MM.1S (cell line): ENCODE measurements around the gene MED14.

ENCODE experiments used
- DNase-seq: peaks from one replicate; pipeline ENCODE4 v3.0.0-alpha.2; 2015
- H2AFZ ChIP-seq: fragments of 300-600 bp; sonication (generic); 2 replicates; pipeline ENCODE4 v1.6.0; 2016; ENCODE audit warnings: antibody characterized with exemption, low read length
- H3F3A ChIP-seq: fragments of 300-600 bp; sonication (generic); 2 replicates; pipeline ENCODE4 v1.6.1; 2016; ENCODE audit warnings: mild to moderate bottlenecking, antibody characterized with exemption, low read length, moderate library complexity, mixed read lengths; ENCODE audit not compliant: insufficient read depth
- H3K27ac ChIP-seq: fragments of 300-600 bp; sonication (generic); 2 replicates; pipeline ENCODE4 v1.5.1; 2016; ENCODE audit warnings: mild to moderate bottlenecking, low read length
- H3K27me3 ChIP-seq: fragments of 300-600 bp; sonication (generic); replicated peaks from 2 replicates; pipeline ENCODE4 v1.6.0; 2016; ENCODE audit warnings: low read length; ENCODE audit not compliant: insufficient read depth
- H3K36me3 ChIP-seq: fragments of 300-600 bp; sonication (generic); replicated peaks from 2 replicates; pipeline ENCODE4 v1.6.1; 2016; ENCODE audit warnings: mild to moderate bottlenecking, low read length, mixed read lengths; ENCODE audit not compliant: insufficient read depth
- H3K4me1 ChIP-seq: fragments of 300-600 bp; sonication (generic); 2 replicates; pipeline ENCODE4 v1.6.1; 2016; ENCODE audit warnings: low read length, mixed read lengths
- H3K4me2 ChIP-seq: fragments of 300-600 bp; sonication (generic); 2 replicates; pipeline ENCODE4 v1.6.0; 2016; ENCODE audit warnings: low read depth, low read length
- H3K4me3 ChIP-seq: fragments of 300-600 bp; sonication (generic); 2 replicates; pipeline ENCODE4 v1.5.1; 2016; ENCODE audit warnings: low read length, mixed read lengths
- H3K79me2 ChIP-seq: fragments of 300-600 bp; sonication (generic); 2 replicates; pipeline ENCODE4 v1.6.1; 2016; ENCODE audit warnings: mixed run types, low read length, mixed read lengths
- H3K9ac ChIP-seq: fragments of 300-600 bp; sonication (generic); 2 replicates; pipeline ENCODE4 v1.6.1; 2016; ENCODE audit warnings: low read length, mixed read lengths
- H3K9me2 ChIP-seq: fragments of 300-600 bp; sonication (generic); replicated peaks from 2 replicates; pipeline ENCODE4 v1.6.1; 2016; ENCODE audit warnings: mild to moderate bottlenecking, low read length, mixed read lengths; ENCODE audit not compliant: insufficient read depth
- H3K9me3 ChIP-seq: fragments of 300-600 bp; sonication (generic); replicated peaks from 2 replicates; pipeline ENCODE4 v1.6.1; 2016; ENCODE audit warnings: mild to moderate bottlenecking, low read length, mixed read lengths; ENCODE audit not compliant: insufficient read depth
- H4K20me1 ChIP-seq: fragments of 300-600 bp; sonication (generic); 2 replicates; pipeline ENCODE4 v1.6.1; 2016; ENCODE audit warnings: mild to moderate bottlenecking, low read length, moderate library complexity, mixed read lengths; ENCODE audit not compliant: insufficient read depth
- EZH2 ChIP-seq: fragments of 300-600 bp; sonication (generic); optimal IDR thresholded peaks from 2 replicates; pipeline ENCODE3; 2017; ENCODE audit warnings: low read depth, mild to moderate bottlenecking, antibody characterized with exemption, low read length, mixed read lengths
- EZH2phosphoT487 ChIP-seq: fragments of 300-600 bp; sonication (generic); IDR thresholded peaks from 2 replicates; pipeline ENCODE4 v1.6.1; 2018; ENCODE audit warnings: antibody characterized with exemption, low read length
- TF ChIP-seq, protein P1 (sequence below): fragments of 300-600 bp; sonication (generic); IDR thresholded peaks from 2 replicates; pipeline ENCODE4 v1.5.1; 2016; ENCODE audit warnings: antibody characterized with exemption, low read length, mixed read lengths

MED14 gene

DNA sequence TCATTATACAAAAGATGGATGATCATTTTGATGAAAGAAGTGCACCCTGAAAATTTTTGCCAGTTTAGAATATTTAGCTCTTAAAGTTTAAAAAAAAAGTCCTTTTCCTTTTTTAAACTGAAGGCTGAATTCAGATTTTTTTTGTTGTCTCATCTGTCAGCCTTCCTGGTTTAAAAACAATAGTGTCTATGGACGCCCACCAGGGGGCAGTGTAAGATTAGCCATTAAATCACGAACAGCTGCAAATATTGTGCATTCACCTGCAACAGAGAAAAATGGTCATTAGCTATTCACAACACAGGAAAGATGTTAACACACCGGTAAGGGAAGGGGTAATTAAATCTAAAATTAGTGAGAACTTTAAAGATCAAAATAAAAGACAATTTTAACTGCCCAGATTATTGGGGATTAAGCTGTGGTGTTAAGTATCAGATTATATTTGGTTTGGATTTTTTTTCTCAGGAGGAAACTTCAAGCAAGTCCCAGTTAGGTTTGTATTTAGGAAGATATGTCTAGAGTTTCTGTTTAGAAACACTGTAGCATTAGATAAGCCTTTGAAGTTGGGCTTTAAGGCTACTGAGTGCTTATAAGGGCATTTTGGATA is 83.6 kb downstream of the MED14 start:
- H3K36me3 ChIP-seq, result 0 out of 2 replicates have a peak, but pooled peaks cover 5% of the 10 kb centered on the region

DNA sequence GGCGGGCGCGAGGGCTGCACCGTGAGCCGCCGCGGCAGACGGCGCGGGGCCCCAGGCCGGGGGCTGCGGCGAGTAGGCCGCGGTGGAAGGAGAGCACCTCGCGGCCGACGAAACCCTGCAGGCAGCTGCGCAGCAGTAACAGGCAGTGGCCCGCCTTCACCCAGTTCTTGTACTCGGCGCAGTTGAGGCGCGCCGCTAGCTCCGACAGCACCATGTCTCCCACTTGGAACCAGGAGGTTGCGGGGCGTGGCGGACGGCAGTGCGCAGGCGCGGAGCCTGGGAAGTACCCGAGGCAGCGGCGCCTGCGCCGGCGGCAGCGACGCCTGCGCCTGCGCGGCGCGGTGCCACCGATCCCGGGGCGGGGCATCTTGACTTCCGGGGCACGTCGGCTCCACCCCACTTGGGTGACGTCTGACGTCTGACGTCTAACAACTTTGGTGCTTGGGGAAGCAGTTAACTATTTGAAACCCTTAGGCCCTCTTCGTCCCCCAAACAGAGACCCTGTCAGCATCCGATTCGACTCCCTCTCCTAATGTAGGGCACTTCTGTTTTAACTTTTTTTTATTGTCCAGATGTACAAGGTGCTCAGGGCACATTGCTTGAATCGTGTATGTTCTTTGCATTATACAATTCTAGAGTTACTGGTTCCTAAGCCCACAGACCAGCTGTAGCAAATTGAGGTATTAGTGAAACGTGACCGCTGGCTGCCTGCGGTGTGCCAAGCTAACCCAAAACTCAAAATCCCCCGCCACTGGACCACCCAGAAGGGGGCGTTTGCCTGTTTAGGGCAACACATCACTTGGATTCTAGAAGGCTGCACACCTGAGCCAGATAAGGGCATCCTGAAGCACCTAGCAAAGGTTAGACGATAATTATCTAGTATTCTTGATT is 87.8 kb downstream of the MED14 start, which contains the start of gene CXorf38:
CXorf38 (minus strand) TSS at position 255 of the 891 bp plus-strand sequence; CDS start at position 214, 41 bp downstream.
- DNase-seq, result peak; percentile 92
- peak within 1 kb of the TSS; percentile 38 for H2AFZ ChIP-seq
- no peaks in the 10 kb centered on the region for H3K36me3 ChIP-seq

More for the DNA sequence above, 83.6 kb downstream of the MED14 start:
- no peak overlapping the region for H3K4me2 ChIP-seq
- no peaks in the 10 kb centered on the region for H3K9me2 ChIP-seq
- H2AFZ ChIP-seq, result no peak overlapping the region
- H3K79me2 ChIP-seq, result peaks cover 4% of the 10 kb centered on the region
- no peak for TF ChIP-seq EZH2phosphoT487
- TF ChIP-seq, protein P1, sequence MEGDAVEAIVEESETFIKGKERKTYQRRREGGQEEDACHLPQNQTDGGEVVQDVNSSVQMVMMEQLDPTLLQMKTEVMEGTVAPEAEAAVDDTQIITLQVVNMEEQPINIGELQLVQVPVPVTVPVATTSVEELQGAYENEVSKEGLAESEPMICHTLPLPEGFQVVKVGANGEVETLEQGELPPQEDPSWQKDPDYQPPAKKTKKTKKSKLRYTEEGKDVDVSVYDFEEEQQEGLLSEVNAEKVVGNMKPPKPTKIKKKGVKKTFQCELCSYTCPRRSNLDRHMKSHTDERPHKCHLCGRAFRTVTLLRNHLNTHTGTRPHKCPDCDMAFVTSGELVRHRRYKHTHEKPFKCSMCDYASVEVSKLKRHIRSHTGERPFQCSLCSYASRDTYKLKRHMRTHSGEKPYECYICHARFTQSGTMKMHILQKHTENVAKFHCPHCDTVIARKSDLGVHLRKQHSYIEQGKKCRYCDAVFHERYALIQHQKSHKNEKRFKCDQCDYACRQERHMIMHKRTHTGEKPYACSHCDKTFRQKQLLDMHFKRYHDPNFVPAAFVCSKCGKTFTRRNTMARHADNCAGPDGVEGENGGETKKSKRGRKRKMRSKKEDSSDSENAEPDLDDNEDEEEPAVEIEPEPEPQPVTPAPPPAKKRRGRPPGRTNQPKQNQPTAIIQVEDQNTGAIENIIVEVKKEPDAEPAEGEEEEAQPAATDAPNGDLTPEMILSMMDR, result peak; percentile 65
- no peak for TF ChIP-seq EZH2
- H3K9me3 ChIP-seq, result no peaks in the 10 kb centered on the region
- no peaks in the 10 kb centered on the region for H3K27me3 ChIP-seq
- no peak overlapping the region for H3K27ac ChIP-seq
- no peaks in the 10 kb centered on the region for H4K20me1 ChIP-seq
- H3K4me3 ChIP-seq, result no peak overlapping the region
- DNase-seq, result peak; percentile 70
- H3F3A ChIP-seq, result 0 out of 2 replicates have a peak, but pooled peaks cover 3% of the 10 kb centered on the region
- no peaks in the 10 kb centered on the region for H3K4me1 ChIP-seq
- no peak overlapping the region for H3K9ac ChIP-seq

DNA sequence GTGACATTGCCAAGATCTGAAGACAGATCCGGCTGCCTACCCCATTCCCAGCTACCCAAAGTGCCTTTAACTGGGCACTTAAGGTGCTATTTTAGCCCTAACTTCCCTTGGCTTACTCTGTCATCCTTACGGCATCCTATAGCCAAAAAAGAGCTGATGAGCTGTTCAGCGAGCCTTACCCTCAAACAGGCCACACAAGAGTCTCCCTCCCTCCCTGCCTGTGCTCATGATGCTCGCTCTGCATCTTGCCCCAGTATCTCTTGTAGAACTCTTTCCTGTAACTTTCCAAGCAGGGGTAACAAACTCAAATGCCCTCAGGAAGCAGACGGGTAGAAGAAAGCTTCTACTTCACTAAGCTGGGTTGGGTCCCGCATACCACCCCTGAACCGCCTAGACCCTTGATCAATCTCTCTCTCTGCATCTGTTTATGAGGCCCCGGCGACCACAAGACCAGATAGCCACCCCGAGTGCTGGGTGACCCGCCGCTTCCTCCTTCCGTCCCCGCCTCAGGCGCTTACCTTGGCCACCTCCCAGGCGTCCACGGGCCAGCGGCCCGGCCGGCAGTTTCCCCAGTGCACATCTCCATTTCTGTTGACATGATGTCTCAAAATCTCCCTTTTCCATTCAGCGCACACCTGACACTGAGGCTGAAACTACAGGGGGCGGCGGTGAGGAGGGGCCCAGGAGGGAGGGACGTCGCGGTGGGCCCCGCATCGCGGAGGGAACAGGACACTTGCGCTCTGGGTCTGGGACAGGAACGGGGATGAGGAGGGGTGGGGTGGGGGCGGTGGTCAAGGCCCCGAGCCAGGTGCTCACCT is 88.6 kb downstream of the MED14 start:
- DNase-seq, result peak; percentile 19
- Histone ChIP-seq H3K9ac (peak overlapping the region; percentile 71), H3K9me2 (no peaks in the 10 kb centered on the region), H3K4me3 (peak overlapping the region; percentile 83), H3F3A (peaks cover 13% of the 10 kb centered on the region), H3K27ac (peak overlapping the region; percentile 69), H3K9me3 (no peaks in the 10 kb centered on the region), H3K79me2 (peaks cover 51% of the 10 kb centered on the region), H3K36me3 (no peaks in the 10 kb centered on the region), H3K4me1 (0 out of 2 replicates have a peak, but pooled peaks cover 5% of the 10 kb centered on the region), H3K27me3 (no peaks in the 10 kb centered on the region), H2AFZ (0 out of 2 replicates have a peak overlapping the region, but pooled peaks have one; percentile 38), H3K4me2 (peak overlapping the region; percentile 82), H4K20me1 (no peaks in the 10 kb centered on the region)
- TF ChIP-seq, protein P1, result no peak
- no peak for TF ChIP-seq EZH2phosphoT487
- TF ChIP-seq EZH2, result no peak

More for the DNA sequence above, 87.8 kb downstream of the MED14 start, which contains the start of gene CXorf38:
- Histone ChIP-seq H3K79me2 (peaks cover 42% of the 10 kb centered on the region), H3K9me2 (no peaks in the 10 kb centered on the region), H3F3A (peaks cover 13% of the 10 kb centered on the region), H3K4me1 (0 out of 2 replicates have a peak, but pooled peaks cover 5% of the 10 kb centered on the region), H3K9ac (peak within 1 kb of the TSS; percentile 71), H3K9me3 (no peaks in the 10 kb centered on the region), H3K4me3 (peak within 1 kb of the TSS; percentile 83), H3K27ac (peak within 1 kb of the TSS; percentile 69), H3K27me3 (no peaks in the 10 kb centered on the region), H4K20me1 (no peaks in the 10 kb centered on the region), H3K4me2 (peak within 1 kb of the TSS; percentile 82)
- no peak for TF ChIP-seq EZH2phosphoT487
- TF ChIP-seq, protein P1, result 0 out of 2 replicates have a peak, but pooled peaks have one; percentile 7
